Activated T-helper 1 cell treated with anti-CD3 and anti-CD28 coated beads, Interleukin-12 subunit alpha, Interleukin-12 subunit beta, Interleukin-2, Interleukin-4 antibody, amounts not matched to agents 30 ng/mL and 10 ng/mL and 1 ng/mL, durations not matched to agents 14 hours and 24 hours and 36 hours (primary cell): ENCODE measurements around the gene CHRNB1. TPM values are rescaled to one million over a fixed set of nuclear protein-coding genes. Genes with fewer than 3 reads are reported as not detected.

Experiments
- DNase-seq: peaks from one replicate; pipeline ENCODE4 v3.0.0; 2021; ENCODE audit warnings: low spot score
- H3K27ac Mint-ChIP-seq: one replicate; pipeline ENCODE4 v1.8.0; 2021; ENCODE audit warnings: mild to moderate bottlenecking, mixed read lengths
- H3K27me3 Mint-ChIP-seq: one replicate; pipeline ENCODE4 v1.8.0; 2022; ENCODE audit warnings: mild to moderate bottlenecking, moderate library complexity, mixed read lengths; ENCODE audit not compliant: insufficient read depth
- H3K36me3 Mint-ChIP-seq: one replicate; pipeline ENCODE4 v1.8.0; 2021; ENCODE audit warnings: low read depth, mixed read lengths
- H3K4me1 Mint-ChIP-seq: one replicate; pipeline ENCODE4 v1.8.0; 2021; ENCODE audit warnings: low read depth, mixed read lengths
- H3K4me3 Mint-ChIP-seq: one replicate; pipeline ENCODE4 v1.8.0; 2021; ENCODE audit warnings: mild to moderate bottlenecking, moderate library complexity, mixed read lengths
- H3K9me3 Mint-ChIP-seq: one replicate; pipeline ENCODE4 v1.8.0; 2021; ENCODE audit warnings: mixed read lengths
- intact Hi-C: fragments of 100-400 bp; cut with micrococcal nuclease; formaldehyde crosslinking; loops from one replicate; pipeline ENCODE4 v1.15.1; 2024
- total RNA-seq: library from RNA; stranded (reverse); gene quantifications from 2 replicates; pipeline ENCODE4 v1.2.3, GENCODE V29; 2022

CHRNB1 gene
- total RNA-seq, 1 donor from 2014 or later = 6.6 TPM

DNA sequence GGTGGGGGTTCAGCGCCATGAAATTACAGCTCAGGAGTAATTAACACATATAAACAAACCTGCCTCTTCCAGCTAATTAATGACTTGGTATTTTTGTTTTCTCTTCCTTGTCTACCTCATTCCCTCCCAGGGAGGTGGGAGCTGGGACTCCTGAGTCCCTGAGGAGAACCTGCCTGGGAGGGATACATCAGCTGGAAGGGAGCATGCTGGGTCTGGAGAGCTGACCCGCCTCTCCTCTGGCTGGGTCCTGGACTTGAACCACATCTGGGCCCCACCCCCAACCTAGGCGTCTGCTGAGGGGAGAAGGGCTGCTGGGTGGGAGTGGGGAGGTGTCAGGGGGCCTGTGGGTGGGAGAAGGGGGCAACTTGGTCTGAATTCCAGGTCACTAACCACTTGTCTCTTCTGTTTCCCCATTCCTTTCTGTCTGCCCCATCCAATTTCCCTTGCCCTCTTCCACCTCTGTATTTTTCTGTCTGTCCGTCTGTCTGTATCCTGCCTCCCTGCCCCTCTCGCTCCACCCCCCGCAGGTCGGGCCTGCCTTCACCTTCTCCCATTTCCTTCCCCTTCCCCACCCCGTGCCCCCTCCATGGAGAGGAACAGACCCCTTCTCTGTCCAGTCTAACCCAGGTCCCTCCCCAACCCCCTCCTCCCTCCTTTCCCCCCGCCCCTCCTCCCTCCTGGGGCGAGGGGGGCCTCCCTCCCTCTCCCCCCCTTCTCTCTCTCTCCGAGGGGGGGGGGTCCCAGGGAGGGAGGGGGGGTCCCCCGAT lies 37.2 kb upstream of the CHRNB1 start, which contains the start of gene NLGN2:
Gene NLGN2 (plus strand): TSS at position 361 of the 767 bp plus-strand sequence. CDS start 411 bp downstream, outside the sequence.
- Mint-ChIP-seq H3K9me3 (no peaks in the 10 kb centered on the region), H3K36me3 (peaks cover 2% of the 10 kb centered on the region), H3K4me1 (peaks cover 13% of the 10 kb centered on the region), H3K27ac (no peak within 1 kb of the TSS), H3K4me3 (peak within 1 kb of the TSS; percentile 58), H3K27me3 (peaks cover 26% of the 10 kb centered on the region)
- DNase-seq = no peak
- intact Hi-C loops = no loop called here

DNA sequence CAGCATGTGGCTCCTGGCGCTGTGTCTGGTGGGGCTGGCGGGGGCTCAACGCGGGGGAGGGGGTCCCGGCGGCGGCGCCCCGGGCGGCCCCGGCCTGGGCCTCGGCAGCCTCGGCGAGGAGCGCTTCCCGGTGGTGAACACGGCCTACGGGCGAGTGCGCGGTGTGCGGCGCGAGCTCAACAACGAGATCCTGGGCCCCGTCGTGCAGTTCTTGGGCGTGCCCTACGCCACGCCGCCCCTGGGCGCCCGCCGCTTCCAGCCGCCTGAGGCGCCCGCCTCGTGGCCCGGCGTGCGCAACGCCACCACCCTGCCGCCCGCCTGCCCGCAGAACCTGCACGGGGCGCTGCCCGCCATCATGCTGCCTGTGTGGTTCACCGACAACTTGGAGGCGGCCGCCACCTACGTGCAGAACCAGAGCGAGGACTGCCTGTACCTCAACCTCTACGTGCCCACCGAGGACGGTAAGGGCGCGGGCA lies 36.6 kb upstream of the CHRNB1 start:
- H3K4me3 Mint-ChIP-seq = no peak overlapping the region
- intact Hi-C loops = no loop called here
- H3K36me3 Mint-ChIP-seq = peaks cover 2% of the 10 kb centered on the region
- no peaks in the 10 kb centered on the region for H3K9me3 Mint-ChIP-seq
- H3K27me3 Mint-ChIP-seq = peaks cover 28% of the 10 kb centered on the region
- H3K4me1 Mint-ChIP-seq = peaks cover 7% of the 10 kb centered on the region
- H3K27ac Mint-ChIP-seq = no peak overlapping the region
- DNase-seq = no peak

DNA sequence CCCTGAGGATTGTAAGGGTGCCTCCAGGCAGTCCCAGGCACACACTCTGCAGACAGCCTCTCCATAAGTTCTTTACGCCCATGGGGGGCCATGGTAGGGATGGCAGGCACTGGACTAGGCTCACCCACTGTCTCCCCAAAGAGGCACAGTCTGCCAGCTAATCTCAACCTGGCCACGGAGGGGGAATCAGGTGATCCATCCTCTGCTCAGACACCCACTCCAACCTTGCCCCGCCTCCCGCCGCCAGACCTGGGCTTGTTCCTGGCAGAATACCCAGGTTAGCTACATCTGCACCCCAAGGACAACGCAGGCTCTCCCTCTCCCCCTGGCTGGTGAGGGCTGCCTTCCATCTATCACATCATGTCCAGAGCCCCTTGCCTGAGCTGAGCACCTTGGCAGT lies 36.0 kb upstream of the CHRNB1 start:
- Mint-ChIP-seq H3K4me3 (no peak overlapping the region), H3K4me1 (peaks cover 6% of the 10 kb centered on the region), H3K36me3 (peaks cover 2% of the 10 kb centered on the region), H3K27ac (no peak overlapping the region), H3K9me3 (no peaks in the 10 kb centered on the region), H3K27me3 (peaks cover 28% of the 10 kb centered on the region)
- DNase-seq = no peak
- intact Hi-C loops = no loop called here

DNA sequence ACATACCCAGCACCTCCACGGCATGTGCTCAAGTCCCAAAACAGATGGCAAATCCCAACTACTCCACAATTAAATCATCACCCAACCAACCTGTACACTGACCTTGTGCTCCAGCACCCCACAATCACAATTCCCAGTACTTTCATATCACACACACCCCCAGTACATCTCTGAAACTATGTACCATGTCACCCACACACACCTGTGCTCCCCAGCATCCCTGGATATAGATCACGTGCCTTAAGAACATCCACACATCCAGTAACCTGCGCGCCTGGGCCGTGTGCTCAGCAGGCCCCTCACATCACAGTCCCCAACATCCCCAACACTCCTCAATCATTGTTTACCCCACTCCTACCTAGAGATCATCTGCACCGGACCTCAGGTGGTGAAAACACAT lies 35.1 kb upstream of the CHRNB1 start:
- no peak overlapping the region for H3K27ac Mint-ChIP-seq
- H3K4me3 Mint-ChIP-seq = no peak overlapping the region
- peaks cover 2% of the 10 kb centered on the region for H3K36me3 Mint-ChIP-seq
- H3K27me3 Mint-ChIP-seq = peaks cover 24% of the 10 kb centered on the region
- no peaks in the 10 kb centered on the region for H3K9me3 Mint-ChIP-seq
- peaks cover 6% of the 10 kb centered on the region for H3K4me1 Mint-ChIP-seq
- no peak for DNase-seq
- intact Hi-C loops = no loop called here

DNA sequence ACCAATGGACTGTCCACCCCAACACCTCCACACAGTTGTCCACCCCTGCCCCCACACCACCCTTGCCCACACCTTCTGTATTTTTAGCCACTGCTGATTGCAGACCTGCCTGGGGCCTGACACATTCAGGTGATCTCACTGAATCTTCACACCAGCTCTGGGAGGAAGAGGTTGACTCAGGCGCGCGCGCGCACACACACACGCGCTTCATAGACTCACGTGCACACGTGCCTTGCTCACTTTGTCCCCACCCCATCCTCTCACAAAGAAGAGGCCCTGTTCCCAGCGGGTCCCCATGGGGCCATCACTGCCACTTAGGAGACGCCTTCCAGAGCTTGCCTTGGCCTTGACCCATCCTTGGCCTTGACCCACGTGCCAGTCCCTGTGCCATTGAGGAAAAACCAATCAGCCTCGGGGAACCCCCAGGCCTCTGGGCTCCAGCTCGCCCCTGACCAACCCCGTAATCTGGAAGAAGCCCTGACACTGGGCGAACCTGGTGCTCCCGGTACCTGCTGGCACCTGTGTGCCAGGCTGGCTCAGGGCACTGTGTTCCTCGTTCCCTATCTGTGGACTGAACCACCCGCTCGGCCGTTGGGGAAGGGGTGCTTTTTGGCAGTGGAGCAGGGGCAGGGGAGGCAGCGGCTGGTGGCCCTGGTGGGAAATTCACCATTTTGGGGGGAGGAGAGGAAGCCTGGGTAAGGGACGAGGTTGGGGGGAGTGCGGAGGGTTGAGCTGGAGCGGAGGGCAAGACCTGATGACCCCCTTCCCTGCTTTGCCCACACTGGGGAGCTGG lies 34.0 kb upstream of the CHRNB1 start:
- H3K4me3 Mint-ChIP-seq = no peak overlapping the region

DNA sequence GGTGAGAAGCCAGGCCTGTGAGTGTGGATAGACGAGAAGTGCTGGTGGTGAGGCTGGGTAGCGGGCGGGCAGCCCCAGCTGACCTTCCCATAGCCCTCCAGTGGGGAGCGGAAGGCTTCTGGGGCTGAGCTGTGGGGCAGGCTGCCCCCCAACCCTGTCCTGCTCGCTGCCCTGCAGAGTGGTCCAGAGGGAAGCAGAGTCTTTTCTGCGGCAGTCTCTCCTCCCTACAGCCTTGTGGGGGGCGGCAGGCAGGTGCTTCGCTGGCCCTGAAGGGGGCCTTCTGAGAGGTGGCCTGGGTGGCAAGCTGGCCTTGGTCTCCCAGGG lies 33.5 kb upstream of the CHRNB1 start:
- Mint-ChIP-seq H3K27me3 (peaks cover 15% of the 10 kb centered on the region), H3K4me3 (no peak overlapping the region), H3K9me3 (no peaks in the 10 kb centered on the region), H3K36me3 (no peaks in the 10 kb centered on the region), H3K27ac (no peak overlapping the region), H3K4me1 (no peaks in the 10 kb centered on the region)
- intact Hi-C loops = no loop called here
- no peak for DNase-seq

More for the DNA sequence above, 34.0 kb upstream of the CHRNB1 start:
- Mint-ChIP-seq H3K27me3 (peaks cover 20% of the 10 kb centered on the region), H3K9me3 (no peaks in the 10 kb centered on the region), H3K4me1 (peaks cover 4% of the 10 kb centered on the region), H3K27ac (no peak overlapping the region), H3K36me3 (peaks cover under 1% of the 10 kb centered on the region)
- intact Hi-C loops = no loop called here
- DNase-seq = no peak

DNA sequence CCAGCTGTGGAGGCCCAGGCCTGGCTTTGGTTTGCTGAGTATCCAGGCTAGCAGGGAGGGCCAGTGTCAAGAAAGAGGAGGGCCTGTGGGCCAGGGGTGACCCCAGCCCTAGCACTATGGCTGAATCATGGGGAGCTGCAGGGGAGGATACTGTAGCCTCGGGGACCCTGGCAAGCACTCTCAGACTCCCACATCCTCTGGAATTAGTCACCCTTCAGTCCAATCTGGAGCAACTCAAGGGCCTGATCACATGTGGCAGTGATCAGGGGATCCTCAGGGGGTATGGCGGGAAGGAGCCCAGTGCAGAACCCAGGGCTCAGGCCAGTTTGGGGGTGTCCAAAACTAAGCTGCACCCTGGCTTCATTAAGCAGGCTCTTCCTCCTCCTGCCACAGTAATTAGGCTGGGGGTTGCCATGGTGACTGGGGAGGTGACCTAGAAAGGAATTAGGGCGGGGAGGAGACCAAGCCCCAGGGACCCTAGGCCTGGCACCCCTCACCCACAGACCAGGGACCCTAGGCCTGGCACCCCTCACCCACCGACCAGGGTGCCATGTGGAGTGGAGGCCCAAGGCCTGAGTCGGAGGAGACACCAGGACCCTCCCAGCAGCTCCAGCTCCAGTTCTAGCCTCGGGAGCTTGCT lies 31.4 kb upstream of the CHRNB1 start:
- no peak overlapping the region for H3K27ac Mint-ChIP-seq
- peaks cover 11% of the 10 kb centered on the region for H3K27me3 Mint-ChIP-seq
- no peaks in the 10 kb centered on the region for H3K4me1 Mint-ChIP-seq
- intact Hi-C loops = no loop called here
- H3K4me3 Mint-ChIP-seq = no peak overlapping the region
- DNase-seq = no peak
- H3K36me3 Mint-ChIP-seq = no peaks in the 10 kb centered on the region
- H3K9me3 Mint-ChIP-seq = no peaks in the 10 kb centered on the region

DNA sequence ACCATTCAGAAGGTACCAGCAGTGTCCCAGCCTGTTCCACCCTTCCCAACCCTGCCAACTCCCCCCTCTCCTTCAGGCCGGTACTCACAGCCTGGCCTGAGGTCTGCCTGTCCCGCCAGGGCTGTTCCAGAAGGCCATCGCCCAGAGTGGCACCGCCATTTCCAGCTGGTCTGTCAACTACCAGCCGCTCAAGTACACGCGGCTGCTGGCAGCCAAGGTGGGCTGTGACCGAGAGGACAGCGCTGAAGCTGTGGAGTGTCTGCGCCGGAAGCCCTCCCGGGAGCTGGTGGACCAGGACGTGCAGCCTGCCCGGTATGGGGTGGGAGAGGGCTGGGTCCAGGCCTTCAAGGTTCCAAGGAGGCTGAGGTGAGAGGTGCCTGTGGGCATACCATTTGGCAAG lies 30.0 kb upstream of the CHRNB1 start:
- H3K4me1 Mint-ChIP-seq = no peaks in the 10 kb centered on the region
- DNase-seq = no peak
- intact Hi-C loops = no loop called here
- H3K36me3 Mint-ChIP-seq = no peaks in the 10 kb centered on the region
- H3K9me3 Mint-ChIP-seq = no peaks in the 10 kb centered on the region
- no peak overlapping the region for H3K4me3 Mint-ChIP-seq
- H3K27ac Mint-ChIP-seq = no peak overlapping the region
- H3K27me3 Mint-ChIP-seq = peaks cover 7% of the 10 kb centered on the region

DNA sequence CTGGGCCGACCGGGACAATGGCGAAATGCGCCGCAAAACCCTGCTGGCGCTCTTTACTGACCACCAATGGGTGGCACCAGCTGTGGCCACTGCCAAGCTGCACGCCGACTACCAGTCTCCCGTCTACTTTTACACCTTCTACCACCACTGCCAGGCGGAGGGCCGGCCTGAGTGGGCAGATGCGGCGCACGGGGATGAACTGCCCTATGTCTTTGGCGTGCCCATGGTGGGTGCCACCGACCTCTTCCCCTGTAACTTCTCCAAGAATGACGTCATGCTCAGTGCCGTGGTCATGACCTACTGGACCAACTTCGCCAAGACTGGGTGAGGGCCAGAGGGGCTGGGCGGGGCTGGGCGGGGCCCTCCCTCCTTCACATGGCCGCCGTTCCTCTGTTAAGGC lies 29.1 kb upstream of the CHRNB1 start:
- intact Hi-C loops = no loop called here

DNA sequence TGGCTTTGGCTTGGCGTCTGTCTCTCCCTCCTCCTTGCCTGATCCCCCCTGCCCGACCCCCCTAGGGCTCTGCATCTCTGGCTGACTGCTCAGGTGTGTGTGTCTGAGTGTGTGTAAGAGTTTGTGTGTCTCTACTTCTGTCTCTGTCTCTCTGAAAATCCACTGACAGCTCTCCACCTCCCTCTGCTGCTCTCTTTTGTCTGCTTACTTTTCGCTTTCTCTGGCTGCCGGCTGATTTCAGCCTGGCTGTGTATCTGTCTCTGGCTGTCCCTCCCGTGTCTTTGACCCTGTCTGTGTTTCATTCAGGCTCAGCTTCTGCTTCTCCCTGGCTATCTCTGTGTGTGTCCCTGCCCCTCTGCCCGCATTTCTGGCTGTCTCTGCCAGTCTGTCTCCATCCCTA lies 28.5 kb upstream of the CHRNB1 start:
- Mint-ChIP-seq H3K4me1 (no peaks in the 10 kb centered on the region), H3K36me3 (no peaks in the 10 kb centered on the region), H3K9me3 (no peaks in the 10 kb centered on the region), H3K27me3 (peaks cover 3% of the 10 kb centered on the region), H3K27ac (no peak overlapping the region), H3K4me3 (no peak overlapping the region)
- intact Hi-C loops = no loop called here
- no peak for DNase-seq

More for the DNA sequence above, 29.1 kb upstream of the CHRNB1 start:
- no peak for DNase-seq
- no peak overlapping the region for H3K27ac Mint-ChIP-seq
- peaks cover 3% of the 10 kb centered on the region for H3K27me3 Mint-ChIP-seq
- H3K4me3 Mint-ChIP-seq = no peak overlapping the region
- no peaks in the 10 kb centered on the region for H3K4me1 Mint-ChIP-seq
- H3K9me3 Mint-ChIP-seq = no peaks in the 10 kb centered on the region
- H3K36me3 Mint-ChIP-seq = no peaks in the 10 kb centered on the region

DNA sequence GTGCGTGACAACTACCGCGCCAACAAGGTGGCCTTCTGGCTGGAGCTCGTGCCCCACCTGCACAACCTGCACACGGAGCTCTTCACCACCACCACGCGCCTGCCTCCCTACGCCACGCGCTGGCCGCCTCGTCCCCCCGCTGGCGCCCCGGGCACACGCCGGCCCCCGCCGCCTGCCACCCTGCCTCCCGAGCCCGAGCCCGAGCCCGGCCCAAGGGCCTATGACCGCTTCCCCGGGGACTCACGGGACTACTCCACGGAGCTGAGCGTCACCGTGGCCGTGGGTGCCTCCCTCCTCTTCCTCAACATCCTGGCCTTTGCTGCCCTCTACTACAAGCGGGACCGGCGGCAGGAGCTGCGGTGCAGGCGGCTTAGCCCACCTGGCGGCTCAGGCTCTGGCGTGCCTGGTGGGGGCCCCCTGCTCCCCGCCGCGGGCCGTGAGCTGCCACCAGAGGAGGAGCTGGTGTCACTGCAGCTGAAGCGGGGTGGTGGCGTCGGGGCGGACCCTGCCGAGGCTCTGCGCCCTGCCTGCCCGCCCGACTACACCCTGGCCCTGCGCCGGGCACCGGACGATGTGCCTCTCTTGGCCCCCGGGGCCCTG lies 27.7 kb upstream of the CHRNB1 start:
- Mint-ChIP-seq H3K27me3 (peaks cover 3% of the 10 kb centered on the region), H3K36me3 (no peaks in the 10 kb centered on the region), H3K27ac (no peak overlapping the region), H3K4me1 (no peaks in the 10 kb centered on the region), H3K4me3 (no peak overlapping the region), H3K9me3 (no peaks in the 10 kb centered on the region)
- intact Hi-C loops = no loop called here
- DNase-seq = no peak

DNA sequence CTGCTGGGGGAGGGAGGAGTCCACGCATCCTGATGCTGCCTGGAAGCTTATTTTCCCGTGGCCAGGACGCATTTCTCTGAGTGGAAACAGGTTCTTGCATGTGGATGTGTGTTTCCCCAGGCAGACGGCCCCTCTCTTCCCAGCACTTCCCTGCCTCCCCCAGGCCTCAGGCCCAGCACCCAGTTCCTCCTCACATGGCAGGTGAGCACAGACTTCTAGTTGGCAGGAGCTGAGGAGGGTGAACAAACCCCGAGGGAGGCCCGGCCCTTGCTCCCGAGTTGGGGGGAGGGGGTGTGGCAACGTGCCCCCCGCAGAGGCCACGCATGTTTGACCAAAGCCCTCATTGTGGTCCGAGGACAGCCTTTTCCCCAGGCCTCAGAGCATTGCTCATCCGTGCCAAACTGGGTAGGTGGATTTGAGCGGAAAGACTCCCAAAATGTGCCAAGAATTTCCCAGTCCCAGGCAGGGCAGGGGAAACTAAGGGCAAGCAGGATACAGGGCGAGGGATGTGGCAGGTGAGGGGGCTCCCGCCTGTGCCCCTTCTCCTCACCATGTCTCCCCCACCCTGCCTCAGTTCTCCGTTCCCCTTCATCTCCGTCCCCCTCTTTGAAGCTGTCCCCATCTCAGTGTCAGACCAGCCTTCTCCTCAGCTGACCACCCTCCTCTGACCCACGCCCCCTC lies 26.2 kb upstream of the CHRNB1 start:
- no peak for DNase-seq
- Mint-ChIP-seq H3K27me3 (no peaks in the 10 kb centered on the region), H3K4me3 (no peak overlapping the region), H3K9me3 (no peaks in the 10 kb centered on the region), H3K4me1 (no peaks in the 10 kb centered on the region), H3K36me3 (no peaks in the 10 kb centered on the region), H3K27ac (no peak overlapping the region)
- intact Hi-C loops = no loop called here
